Epidermal melanocyte (primary cell): ENCODE results near the gene PPP1R14B.

Source experiments
- DNase-seq: peaks from one replicate; pipeline ENCODE4 v3.0.0; 2011; ENCODE audit warnings: low spot score; ENCODE audit not compliant: insufficient read length

The PPP1R14B gene

GRCh38 chr11:64246871-64247728 is at the start of gene PPP1R14B:
TSS of gene PPP1R14B (minus strand) at chr11:64246943. CDS start at chr11:64246673, 270 bp downstream.
- peak; percentile 92 for DNase-seq

GRCh38 chr11:64296236-64296635 is 49.5 kb upstream of the PPP1R14B start:
- DNase-seq, result no peak

GRCh38 chr11:64295760-64296159 is 49.0 kb upstream of the PPP1R14B start:
- no peak for DNase-seq

DNA sequence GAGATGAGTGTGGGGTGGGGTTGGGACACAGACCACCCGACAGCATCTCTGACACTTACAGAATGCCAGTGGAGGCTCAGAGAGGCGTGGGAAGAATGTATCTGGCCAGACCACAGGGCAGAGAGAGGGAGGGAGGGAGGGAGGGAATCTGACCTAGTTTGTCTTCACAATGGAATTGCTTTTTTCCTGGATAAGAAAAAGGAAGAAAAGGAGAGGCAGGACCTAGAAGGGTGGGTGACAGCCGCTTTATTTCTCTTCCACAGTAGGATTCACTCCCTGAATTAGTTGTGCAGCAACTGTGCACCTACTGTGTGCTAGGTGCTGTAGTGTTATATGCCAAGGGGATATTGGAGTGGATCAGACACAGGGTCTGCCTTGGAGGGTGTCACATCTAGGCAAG is 48.0 kb upstream of the PPP1R14B start:
- peak; percentile 78 for DNase-seq

- no peak for DNase-seq
Observed at GRCh38 chr11:64292460-64293254, 45.9 kb upstream of the PPP1R14B start.

- DNase-seq, result no peak
Observed at GRCh38 chr11:64291752-64292459, 45.2 kb upstream of the PPP1R14B start.

DNA sequence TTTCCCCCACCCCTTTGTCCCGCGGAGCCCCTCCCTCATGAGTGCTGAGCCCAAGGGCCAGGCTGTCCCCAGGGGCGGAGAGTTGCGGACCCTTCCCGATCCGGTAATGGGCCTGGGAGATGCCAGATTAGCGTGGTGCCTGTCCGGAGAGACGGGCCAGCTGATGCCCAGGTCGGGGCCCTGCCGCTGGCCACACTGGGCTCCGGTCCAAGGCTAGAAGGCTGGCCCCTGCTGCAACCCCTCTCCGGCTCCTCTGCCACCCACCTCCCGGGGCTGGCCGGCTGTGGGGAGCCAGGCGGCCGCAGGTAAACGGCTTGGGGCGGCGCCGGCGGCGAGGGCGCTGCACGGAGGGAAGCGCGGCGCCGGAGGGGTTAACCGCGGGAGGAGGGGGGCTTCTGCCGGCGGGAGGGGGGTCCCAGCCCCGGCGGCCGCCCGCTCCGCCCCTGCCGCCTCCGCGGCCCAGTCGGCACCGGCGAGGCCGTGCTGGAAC is 44.6 kb upstream of the PPP1R14B start, which contains the start of gene KCNK4:
KCNK4 (plus strand) TSS at position 41 of the 490 bp plus-strand sequence. CDS start 1,717 bp downstream, outside the sequence.
- DNase-seq, result no peak

- DNase-seq, result no peak
Observed at GRCh38 chr11:64290352-64291261, 43.9 kb upstream of the PPP1R14B start.

GRCh38 chr11:64289002-64289564 is 42.3 kb upstream of the PPP1R14B start:
- no peak for DNase-seq

GRCh38 chr11:64288353-64288750 is 41.6 kb upstream of the PPP1R14B start:
- DNase-seq, result no peak

DNA sequence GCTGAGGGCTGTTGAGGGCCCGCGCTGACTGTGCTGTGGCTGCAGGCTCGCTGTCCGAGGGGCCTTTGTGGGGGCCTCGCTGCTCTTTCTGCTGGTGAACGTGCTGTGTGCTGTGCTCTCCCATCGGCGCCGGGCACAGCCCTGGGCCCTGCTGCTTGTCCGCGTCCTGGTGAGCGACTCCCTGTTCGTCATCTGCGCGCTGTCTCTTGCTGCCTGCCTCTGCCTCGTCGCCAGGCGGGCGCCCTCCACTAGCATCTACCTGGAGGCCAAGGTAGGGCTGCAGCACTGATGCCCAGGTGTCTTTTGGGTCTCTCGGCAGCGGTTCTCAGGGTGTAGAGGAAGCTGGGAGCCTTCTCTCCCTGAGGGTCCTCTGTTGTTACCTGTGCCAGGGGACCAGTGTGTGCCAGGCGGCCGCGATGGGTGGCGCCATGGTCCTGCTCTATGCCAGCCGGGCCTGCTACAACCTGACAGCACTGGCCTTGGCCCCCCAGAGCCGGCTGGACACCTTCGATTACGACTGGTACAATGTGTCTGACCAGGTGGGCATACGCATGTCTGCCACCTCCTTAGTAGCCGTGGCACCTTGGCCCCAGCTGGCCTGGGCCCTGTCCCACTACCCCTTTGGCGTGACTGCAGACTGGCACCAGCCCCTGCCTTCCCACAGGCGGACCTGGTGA is 41.1 kb upstream of the PPP1R14B start:
- no peak for DNase-seq

DNA sequence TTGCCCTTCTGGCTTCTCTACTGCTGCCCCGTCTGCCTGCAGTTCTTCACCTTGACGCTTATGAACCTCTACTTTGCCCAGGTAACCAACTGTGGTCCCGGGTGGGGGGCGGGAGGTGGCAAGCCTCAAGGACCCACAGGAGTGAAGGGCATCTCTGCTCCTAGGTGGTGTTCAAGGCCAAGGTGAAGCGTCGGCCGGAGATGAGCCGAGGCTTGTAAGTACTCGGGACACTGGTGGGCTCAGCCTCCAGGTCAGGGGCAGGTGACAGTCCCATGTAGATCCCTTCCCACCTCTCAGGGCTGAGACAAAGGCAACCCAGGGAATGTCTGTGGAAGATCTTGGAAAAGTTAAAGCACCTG is 40.0 kb upstream of the PPP1R14B start:
- DNase-seq, result no peak

DNA sequence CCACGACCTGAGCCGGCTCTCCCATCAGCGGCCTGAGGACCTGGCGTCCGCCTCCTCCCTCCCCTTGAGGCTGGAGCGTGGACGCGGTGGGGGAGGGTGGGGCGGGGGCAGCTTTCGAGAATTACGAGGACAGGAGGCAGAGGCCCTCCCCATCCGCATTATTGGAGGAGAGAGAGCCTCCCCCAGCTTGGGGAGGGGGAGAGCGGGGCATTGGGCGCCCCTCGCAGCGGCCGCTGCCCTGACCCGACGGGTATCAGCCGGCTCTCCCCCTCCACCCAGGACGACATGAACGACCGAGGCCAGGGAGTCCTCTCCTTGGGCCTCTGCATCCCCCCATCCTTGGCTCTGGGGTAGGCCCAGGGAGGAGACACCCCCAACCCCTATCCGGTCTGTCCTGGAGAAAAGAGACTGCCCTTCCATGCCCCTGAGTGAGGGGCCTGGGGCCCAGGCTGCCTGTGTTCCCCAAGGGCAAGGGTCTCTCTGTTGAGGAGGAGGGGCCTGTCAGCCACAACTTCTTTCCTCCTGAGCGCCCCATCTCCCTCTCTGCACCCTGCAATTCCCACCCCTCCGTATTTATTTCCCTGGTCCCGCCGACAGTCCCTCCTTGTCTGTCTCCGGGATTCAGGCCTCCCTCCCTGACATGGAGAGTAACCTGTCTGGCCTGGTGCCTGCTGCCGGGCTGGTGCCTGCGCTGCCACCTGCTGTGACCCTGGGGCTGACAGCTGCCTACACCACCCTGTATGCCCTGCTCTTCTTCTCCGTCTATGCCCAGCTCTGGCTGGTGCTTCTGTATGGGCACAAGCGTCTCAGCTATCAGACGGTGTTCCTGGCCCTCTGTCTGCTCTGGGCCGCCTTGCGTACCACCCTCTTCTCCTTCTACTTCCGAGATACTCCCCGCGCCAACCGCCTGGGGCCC is 39.4 kb upstream of the PPP1R14B start:
- no peak for DNase-seq

GRCh38 chr11:64284962-64285884 is 38.5 kb upstream of the PPP1R14B start, which contains the start of gene GPR137:
TSS of gene GPR137 (plus strand) at chr11:64285848. CDS start at chr11:64286525, 677 bp downstream.
- DNase-seq, result peak; percentile 88

- DNase-seq, result peak; percentile 99
Observed at GRCh38 chr11:64284048-64284961, 37.6 kb upstream of the PPP1R14B start, which contains the start of gene BAD. TSS of gene BAD (minus strand) at chr11:64284665. CDS start at chr11:64284368, 297 bp downstream.

- no peak for DNase-seq
Observed at GRCh38 chr11:64283092-64283491, 36.3 kb upstream of the PPP1R14B start.
